DND-41 (cell line): ENCODE measurements around the gene ERC2.

ENCODE experiments used
- ATAC-seq: fragments of 200-7000 bp; cut with Tn5 transposase; 3 replicates; pipeline ENCODE4 v1.9.1; 2021; ENCODE audit warnings: low read depth; ENCODE audit not compliant: insufficient read depth
- DNase-seq: peaks from one replicate; pipeline ENCODE4 v3.0.0-alpha.2; 2020
- H2AFZ ChIP-seq: 2 replicates; pipeline ENCODE4 v1.6.0; 2012; ENCODE audit warnings: low read depth, low read length
- H3K27ac ChIP-seq: 2 replicates; pipeline ENCODE4 v1.5.1; 2012; ENCODE audit warnings: low read length, inconsistent platforms
- H3K27me3 ChIP-seq: fragments of 200-600 bp; sonication (generic); 2 replicates; pipeline ENCODE4 v1.6.0; 2012; ENCODE audit warnings: low read length, mild to moderate bottlenecking, inconsistent platforms; ENCODE audit not compliant: insufficient read depth, poor library complexity
- H3K36me3 ChIP-seq: 2 replicates; pipeline ENCODE4 v1.5.1; 2012; ENCODE audit warnings: low read length, inconsistent platforms; ENCODE audit not compliant: insufficient read depth
- H3K4me1 ChIP-seq: 2 replicates; pipeline ENCODE4 v1.5.1; 2012; ENCODE audit warnings: mild to moderate bottlenecking, low read length; ENCODE audit not compliant: insufficient read depth
- H3K4me2 ChIP-seq: 2 replicates; pipeline ENCODE4 v1.6.0; 2012; ENCODE audit warnings: mild to moderate bottlenecking, moderate library complexity, low read length, inconsistent platforms; ENCODE audit not compliant: insufficient read depth
- H3K4me3 ChIP-seq, 2 experiments: fragments of 200-600 bp in 1 of 2; shearing (Covaris generic) in 1 of 2; 2 replicates each; pipeline ENCODE4 v1.5.1; 2012 to 2016; ENCODE audit warnings: inconsistent platforms in 2 of 2, low read length in 2 of 2, mild to moderate bottlenecking in 2 of 2, low read depth in 1 of 2, moderate library complexity in 1 of 2
- H3K79me2 ChIP-seq: 2 replicates; pipeline ENCODE4 v1.6.0; 2012; ENCODE audit warnings: low read length, inconsistent platforms; ENCODE audit not compliant: insufficient read depth
- H3K9ac ChIP-seq: 2 replicates; pipeline ENCODE4 v1.6.0; 2012; ENCODE audit warnings: low read depth, mild to moderate bottlenecking, inconsistent platforms, low read length, moderate library complexity
- H3K9me3 ChIP-seq: 2 replicates; pipeline ENCODE4 v1.5.1; 2012; ENCODE audit warnings: low read length, moderate library complexity, mild to moderate bottlenecking, inconsistent platforms; ENCODE audit not compliant: insufficient read depth, severe bottlenecking
- H4K20me1 ChIP-seq: 2 replicates; pipeline ENCODE4 v1.6.0; 2012; ENCODE audit warnings: low read length; ENCODE audit not compliant: insufficient read depth
- EZH2 ChIP-seq: IDR thresholded peaks from 3 replicates; pipeline ENCODE4 v1.6.1; 2012; ENCODE audit warnings: borderline replicate concordance, low read depth, mild to moderate bottlenecking, moderate library complexity, low read length, inconsistent platforms; ENCODE audit not compliant: severe bottlenecking
- TF ChIP-seq, protein P1 (sequence below): IDR thresholded peaks from 2 replicates; pipeline ENCODE4 v1.5.1; 2012; ENCODE audit warnings: borderline replicate concordance, low read length, moderate library complexity, mild to moderate bottlenecking; ENCODE audit not compliant: poor library complexity, severe bottlenecking; ENCODE audit errors: extremely low read depth

ERC2 gene

GRCh38 chr3:56251343-56251945 is 216.8 kb downstream of the ERC2 start:
- no peak for TF ChIP-seq EZH2
- TF ChIP-seq, protein P1, sequence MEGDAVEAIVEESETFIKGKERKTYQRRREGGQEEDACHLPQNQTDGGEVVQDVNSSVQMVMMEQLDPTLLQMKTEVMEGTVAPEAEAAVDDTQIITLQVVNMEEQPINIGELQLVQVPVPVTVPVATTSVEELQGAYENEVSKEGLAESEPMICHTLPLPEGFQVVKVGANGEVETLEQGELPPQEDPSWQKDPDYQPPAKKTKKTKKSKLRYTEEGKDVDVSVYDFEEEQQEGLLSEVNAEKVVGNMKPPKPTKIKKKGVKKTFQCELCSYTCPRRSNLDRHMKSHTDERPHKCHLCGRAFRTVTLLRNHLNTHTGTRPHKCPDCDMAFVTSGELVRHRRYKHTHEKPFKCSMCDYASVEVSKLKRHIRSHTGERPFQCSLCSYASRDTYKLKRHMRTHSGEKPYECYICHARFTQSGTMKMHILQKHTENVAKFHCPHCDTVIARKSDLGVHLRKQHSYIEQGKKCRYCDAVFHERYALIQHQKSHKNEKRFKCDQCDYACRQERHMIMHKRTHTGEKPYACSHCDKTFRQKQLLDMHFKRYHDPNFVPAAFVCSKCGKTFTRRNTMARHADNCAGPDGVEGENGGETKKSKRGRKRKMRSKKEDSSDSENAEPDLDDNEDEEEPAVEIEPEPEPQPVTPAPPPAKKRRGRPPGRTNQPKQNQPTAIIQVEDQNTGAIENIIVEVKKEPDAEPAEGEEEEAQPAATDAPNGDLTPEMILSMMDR, result peak; percentile 91
- Histone ChIP-seq H2AFZ (no peak overlapping the region), H3K36me3 (no peaks in the 10 kb centered on the region), H3K79me2 (no peaks in the 10 kb centered on the region), H3K4me2 (no peak overlapping the region), H3K9me3 (no peaks in the 10 kb centered on the region), H3K27ac (no peak overlapping the region), H3K9ac (no peak overlapping the region), H3K4me3 (no peak overlapping the region), H3K27me3 (no peaks in the 10 kb centered on the region), H4K20me1 (no peaks in the 10 kb centered on the region), H3K4me1 (no peaks in the 10 kb centered on the region)
- DNase-seq, result peak; percentile 23
- ATAC-seq, result no peak

DNA sequence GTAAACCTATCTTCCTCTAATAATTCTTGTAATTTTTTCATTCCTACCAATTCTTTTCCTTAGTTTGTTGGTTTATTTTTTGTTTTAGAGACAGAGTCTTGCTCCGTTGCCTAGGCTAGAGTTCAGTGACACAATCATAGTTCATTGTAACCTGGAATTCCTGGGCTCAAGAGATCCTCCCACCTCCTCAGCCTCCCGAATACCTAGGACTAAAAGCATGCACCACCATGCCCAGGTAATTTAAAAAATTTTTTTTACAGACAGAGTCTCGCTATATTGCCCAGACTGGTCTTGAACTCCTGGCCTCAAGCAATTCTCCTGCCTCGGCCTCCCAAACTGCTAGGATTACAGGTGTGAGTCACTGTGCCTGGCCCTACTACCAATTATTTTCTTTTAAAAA is 220.2 kb downstream of the ERC2 start:
- Histone ChIP-seq H3K79me2 (no peaks in the 10 kb centered on the region), H3K36me3 (no peaks in the 10 kb centered on the region), H2AFZ (no peak overlapping the region), H3K4me1 (no peaks in the 10 kb centered on the region), H3K9me3 (no peaks in the 10 kb centered on the region), H3K27me3 (peaks cover 3% of the 10 kb centered on the region), H4K20me1 (no peaks in the 10 kb centered on the region), H3K9ac (no peak overlapping the region), H3K4me3 (no peak overlapping the region), H3K4me2 (no peak overlapping the region), H3K27ac (no peak overlapping the region)
- DNase-seq (no peak), ATAC-seq (no peak)
- TF ChIP-seq, protein P1, result no peak
- TF ChIP-seq EZH2, result no peak

GRCh38 chr3:56238299-56238698 is 230.0 kb downstream of the ERC2 start:
- no peaks in the 10 kb centered on the region for H4K20me1 ChIP-seq
- H3K36me3 ChIP-seq, result no peaks in the 10 kb centered on the region
- no peak overlapping the region for H3K4me3 ChIP-seq
- no peak for DNase-seq
- no peak overlapping the region for H3K4me2 ChIP-seq
- TF ChIP-seq, protein P1, result no peak
- no peak for ATAC-seq
- no peaks in the 10 kb centered on the region for H3K79me2 ChIP-seq
- peaks cover 3% of the 10 kb centered on the region for H3K27me3 ChIP-seq
- H3K4me1 ChIP-seq, result no peaks in the 10 kb centered on the region
- no peaks in the 10 kb centered on the region for H3K9me3 ChIP-seq
- H3K27ac ChIP-seq, result no peak overlapping the region
- H2AFZ ChIP-seq, result no peak overlapping the region
- H3K9ac ChIP-seq, result no peak overlapping the region

DNA sequence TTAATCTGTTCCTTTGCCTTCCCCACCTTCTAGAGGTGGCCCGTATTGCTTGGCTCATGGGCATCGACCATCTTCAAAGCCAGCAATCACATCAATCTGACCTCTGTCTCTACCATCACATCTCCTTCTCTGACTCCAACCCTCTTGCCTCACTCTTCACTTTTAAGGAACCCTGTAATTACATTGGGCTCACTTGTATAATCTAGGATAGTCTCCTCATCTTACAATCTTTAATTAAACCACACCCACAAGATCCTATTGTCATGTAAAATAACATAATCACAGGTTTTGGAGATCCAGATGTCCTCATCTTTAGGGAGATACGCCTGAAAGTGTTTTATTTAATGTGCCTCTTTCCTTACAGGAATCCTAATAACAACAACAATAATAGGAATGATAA is 234.5 kb downstream of the ERC2 start:
- TF ChIP-seq, protein P1, result no peak

More for the DNA sequence above, 234.5 kb downstream of the ERC2 start:
- H4K20me1 ChIP-seq, result no peaks in the 10 kb centered on the region
- no peak for DNase-seq
- no peak overlapping the region for H3K27ac ChIP-seq
- no peaks in the 10 kb centered on the region for H3K36me3 ChIP-seq
- no peaks in the 10 kb centered on the region for H3K4me1 ChIP-seq
- H3K79me2 ChIP-seq, result no peaks in the 10 kb centered on the region
- ATAC-seq, result no peak
- H3K4me2 ChIP-seq, result no peak overlapping the region
- H3K27me3 ChIP-seq, result no peaks in the 10 kb centered on the region
- H3K4me3 ChIP-seq, result no peak overlapping the region
- H2AFZ ChIP-seq, result no peak overlapping the region
- no peak overlapping the region for H3K9ac ChIP-seq
- H3K9me3 ChIP-seq, result no peaks in the 10 kb centered on the region
